GM18520 (cell line): Measurements from ENCODE around the gene ARHGAP9.
A peak's percentile ranks its signal among the peaks of the same experiment; 100 is the strongest.
"Not testable (repeated sequence)": the region's sequence is repeated elsewhere in the genome, so short reads cannot be mapped to it uniquely, and the experiment has no call there.

ENCODE experiments used
- ATAC-seq: cut with Tn5 transposase; IDR thresholded peaks from one replicate; pipeline ENCODE4 v1.9.1; 2021; ENCODE audit not compliant: unreplicated experiment

Gene ARHGAP9

GRCh38 chr12:57459055-57459749, 20.5 kb downstream of the ARHGAP9 start:
- peak; percentile 44 for ATAC-seq

- no peak for ATAC-seq
Measured at GRCh38 chr12:57458665-57459054, 21.0 kb downstream of the ARHGAP9 start.

- no peak for ATAC-seq
Measured at GRCh38 chr12:57456737-57457490, 22.8 kb downstream of the ARHGAP9 start.

GRCh38 chr12:57456145-57456700, 23.4 kb downstream of the ARHGAP9 start:
- no peak for ATAC-seq

GRCh38 chr12:57455374-57456144, 24.1 kb downstream of the ARHGAP9 start:
- no peak for ATAC-seq

- ATAC-seq = no peak
Measured at GRCh38 chr12:57454566-57455373, 24.9 kb downstream of the ARHGAP9 start, which contains the start of gene INHBE. INHBE (plus strand) TSS chr12:57455307; CDS start chr12:57455537, 230 bp downstream.

GRCh38 chr12:57454213-57454565, 25.5 kb downstream of the ARHGAP9 start:
- ATAC-seq = no peak

- no peak for ATAC-seq
Measured at GRCh38 chr12:57452937-57453509, 26.6 kb downstream of the ARHGAP9 start.

GRCh38 chr12:57452181-57452936, 27.3 kb downstream of the ARHGAP9 start:
- ATAC-seq = no peak

- ATAC-seq = no peak
Measured at GRCh38 chr12:57451233-57451778, 28.4 kb downstream of the ARHGAP9 start.

- no peak for ATAC-seq
Measured at GRCh38 chr12:57450057-57450456, 29.6 kb downstream of the ARHGAP9 start.

GRCh38 chr12:57449375-57449774, 30.3 kb downstream of the ARHGAP9 start:
- ATAC-seq = no peak

- ATAC-seq = no peak
Measured at GRCh38 chr12:57448669-57449068, 31.0 kb downstream of the ARHGAP9 start.

- no peak for ATAC-seq
Measured at GRCh38 chr12:57446292-57446960, 33.2 kb downstream of the ARHGAP9 start.

GRCh38 chr12:57444744-57445143, 34.9 kb downstream of the ARHGAP9 start:
- ATAC-seq = no peak

GRCh38 chr12:57444337-57444736, 35.3 kb downstream of the ARHGAP9 start:
- not testable (repeated sequence) for ATAC-seq

- no peak for ATAC-seq
Measured at GRCh38 chr12:57441846-57442427, 37.7 kb downstream of the ARHGAP9 start.

- ATAC-seq = not testable (repeated sequence)
Measured at GRCh38 chr12:57441393-57441792, 38.3 kb downstream of the ARHGAP9 start.
